IMR-90 (cell line): ENCODE measurements around the gene NAPB.

Experiments used
- BHLHE40 ChIP-seq: fragments of 150-350 bp; IDR thresholded peaks from 2 replicates; pipeline ENCODE4 v1.6.1; 2016; ENCODE audit warnings: mild to moderate bottlenecking, low read depth, low read length
- CEBPB ChIP-seq: IDR thresholded peaks from 2 replicates; pipeline ENCODE4 v1.6.1; 2012; ENCODE audit warnings: low read depth, low read length, improper control_type of control experiment
- CHD1 ChIP-seq: IDR thresholded peaks from 2 replicates; pipeline ENCODE4 v1.6.1; 2012; ENCODE audit warnings: low read depth, low read length, improper control_type of control experiment
- FOS ChIP-seq: fragments of 150-350 bp; IDR thresholded peaks from 2 replicates; pipeline ENCODE4 v1.6.1; 2016; ENCODE audit warnings: low read depth, low read length
- MAFK ChIP-seq: IDR thresholded peaks from 2 replicates; pipeline ENCODE4 v1.6.1; 2012; ENCODE audit warnings: low read depth, low read length, improper control_type of control experiment
- MXI1 ChIP-seq: IDR thresholded peaks from 2 replicates; pipeline ENCODE4 v1.6.1; 2012; ENCODE audit warnings: low read depth, mild to moderate bottlenecking, low read length, moderate library complexity, borderline replicate concordance
- POLR2A ChIP-seq: IDR thresholded peaks from 2 replicates; pipeline ENCODE4 v1.6.1; 2012; ENCODE audit warnings: mild to moderate bottlenecking, low read depth, low read length
- RAD21 ChIP-seq: IDR thresholded peaks from 2 replicates; pipeline ENCODE4 v1.6.1; 2012; ENCODE audit warnings: low read length, improper control_type of control experiment
- RFX5 ChIP-seq: IDR thresholded peaks from 2 replicates; pipeline ENCODE4 v1.8.0; 2012; ENCODE audit warnings: low read depth, mild to moderate bottlenecking, low read length, moderate library complexity
- SMC3 ChIP-seq: fragments of 150-350 bp; IDR thresholded peaks from 2 replicates; pipeline ENCODE4 v1.6.1; 2016; ENCODE audit warnings: low read depth, mild to moderate bottlenecking, antibody characterized with exemption, low read length, moderate library complexity
- TF ChIP-seq, protein P1 (sequence below): conservative IDR thresholded peaks from 2 replicates; pipeline ENCODE4 v1.5.1; 2012; ENCODE audit warnings: mild to moderate bottlenecking, low read depth, low read length, improper control_type of control experiment
- TF ChIP-seq, protein P2 (sequence below): fragments of 150-350 bp; IDR thresholded peaks from 2 replicates; pipeline ENCODE4 v1.6.1; 2016; ENCODE audit warnings: low read depth, mild to moderate bottlenecking, low read length, moderate library complexity, borderline replicate concordance
- TF ChIP-seq, protein P3 (sequence below): fragments of 150-350 bp; IDR thresholded peaks from 2 replicates; pipeline ENCODE4 v1.6.1; 2017; ENCODE audit warnings: mild to moderate bottlenecking, antibody characterized with exemption, low read length, low read depth

DNA sequence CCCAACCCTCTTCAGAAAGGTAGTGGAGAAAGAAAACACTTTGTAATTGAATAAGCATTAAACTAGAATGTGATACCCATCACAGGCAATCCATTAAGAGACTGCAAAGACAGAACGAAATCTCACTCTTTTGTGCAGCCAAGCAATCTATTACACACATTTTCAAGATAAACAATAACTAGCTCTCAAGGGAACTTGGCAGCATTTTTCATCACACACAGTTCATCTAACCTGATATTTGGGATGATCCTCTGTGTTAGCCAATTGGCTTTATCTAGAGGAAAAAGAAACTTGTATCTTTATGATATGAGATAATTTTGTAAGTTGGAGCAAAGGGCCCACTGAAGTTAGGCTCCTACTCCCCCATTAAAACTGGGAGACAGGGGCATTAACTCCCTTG is 60.8 kb downstream of the NAPB start:
- TF ChIP-seq, protein P1, sequence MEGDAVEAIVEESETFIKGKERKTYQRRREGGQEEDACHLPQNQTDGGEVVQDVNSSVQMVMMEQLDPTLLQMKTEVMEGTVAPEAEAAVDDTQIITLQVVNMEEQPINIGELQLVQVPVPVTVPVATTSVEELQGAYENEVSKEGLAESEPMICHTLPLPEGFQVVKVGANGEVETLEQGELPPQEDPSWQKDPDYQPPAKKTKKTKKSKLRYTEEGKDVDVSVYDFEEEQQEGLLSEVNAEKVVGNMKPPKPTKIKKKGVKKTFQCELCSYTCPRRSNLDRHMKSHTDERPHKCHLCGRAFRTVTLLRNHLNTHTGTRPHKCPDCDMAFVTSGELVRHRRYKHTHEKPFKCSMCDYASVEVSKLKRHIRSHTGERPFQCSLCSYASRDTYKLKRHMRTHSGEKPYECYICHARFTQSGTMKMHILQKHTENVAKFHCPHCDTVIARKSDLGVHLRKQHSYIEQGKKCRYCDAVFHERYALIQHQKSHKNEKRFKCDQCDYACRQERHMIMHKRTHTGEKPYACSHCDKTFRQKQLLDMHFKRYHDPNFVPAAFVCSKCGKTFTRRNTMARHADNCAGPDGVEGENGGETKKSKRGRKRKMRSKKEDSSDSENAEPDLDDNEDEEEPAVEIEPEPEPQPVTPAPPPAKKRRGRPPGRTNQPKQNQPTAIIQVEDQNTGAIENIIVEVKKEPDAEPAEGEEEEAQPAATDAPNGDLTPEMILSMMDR, result no peak
- TF ChIP-seq, protein P2, sequence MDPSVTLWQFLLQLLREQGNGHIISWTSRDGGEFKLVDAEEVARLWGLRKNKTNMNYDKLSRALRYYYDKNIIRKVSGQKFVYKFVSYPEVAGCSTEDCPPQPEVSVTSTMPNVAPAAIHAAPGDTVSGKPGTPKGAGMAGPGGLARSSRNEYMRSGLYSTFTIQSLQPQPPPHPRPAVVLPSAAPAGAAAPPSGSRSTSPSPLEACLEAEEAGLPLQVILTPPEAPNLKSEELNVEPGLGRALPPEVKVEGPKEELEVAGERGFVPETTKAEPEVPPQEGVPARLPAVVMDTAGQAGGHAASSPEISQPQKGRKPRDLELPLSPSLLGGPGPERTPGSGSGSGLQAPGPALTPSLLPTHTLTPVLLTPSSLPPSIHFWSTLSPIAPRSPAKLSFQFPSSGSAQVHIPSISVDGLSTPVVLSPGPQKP, result no peak
- no peak for TF ChIP-seq RFX5
- TF ChIP-seq POLR2A, result no peak; the same call in 1 of the 2 replicates
- TF ChIP-seq RAD21, result no peak
- no peak for TF ChIP-seq CEBPB
- TF ChIP-seq, protein P3, sequence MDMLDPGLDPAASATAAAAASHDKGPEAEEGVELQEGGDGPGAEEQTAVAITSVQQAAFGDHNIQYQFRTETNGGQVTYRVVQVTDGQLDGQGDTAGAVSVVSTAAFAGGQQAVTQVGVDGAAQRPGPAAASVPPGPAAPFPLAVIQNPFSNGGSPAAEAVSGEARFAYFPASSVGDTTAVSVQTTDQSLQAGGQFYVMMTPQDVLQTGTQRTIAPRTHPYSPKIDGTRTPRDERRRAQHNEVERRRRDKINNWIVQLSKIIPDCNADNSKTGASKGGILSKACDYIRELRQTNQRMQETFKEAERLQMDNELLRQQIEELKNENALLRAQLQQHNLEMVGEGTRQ, result no peak
- no peak for TF ChIP-seq MAFK
- TF ChIP-seq MXI1, result no peak
- no peak for TF ChIP-seq CHD1
- no peak for TF ChIP-seq BHLHE40
- TF ChIP-seq SMC3, result no peak
- no peak for TF ChIP-seq FOS
